ENCODE data around the gene ERAP2.

Gene ERAP2

GRCh38 chr5:96880444-96881164 lies 4.3 kb downstream of the ERAP2 start:
- no peak overlapping the region for H3K27ac ChIP-seq
- H3K36me3 ChIP-seq = no peaks in the 10 kb centered on the region
- no peaks in the 10 kb centered on the region for H3K9me3 ChIP-seq (ENCODE audit: severe bottlenecking)
- no peaks in the 10 kb centered on the region for H3K27me3 ChIP-seq (ENCODE audit: insufficient read depth, low read depth, severe bottlenecking)
- no peak overlapping the region for H3K4me3 ChIP-seq (ENCODE audit: low read depth, low read length)
- DNase-seq = no peak
- no peak for TF ChIP-seq CTCF (IDR thresholded peaks at IDR 0.05; ENCODE audit: low read depth, low read length)

GRCh38 chr5:96881511-96882115 lies 5.3 kb downstream of the ERAP2 start:
- no peak overlapping the region for H3K27ac ChIP-seq
- H3K4me3 ChIP-seq (ENCODE audit: low read depth, low read length) = no peak overlapping the region
- H3K36me3 ChIP-seq = no peaks in the 10 kb centered on the region
- DNase-seq = no peak
- H3K9me3 ChIP-seq (ENCODE audit: severe bottlenecking) = no peaks in the 10 kb centered on the region
- TF ChIP-seq CTCF (IDR thresholded peaks at IDR 0.05; ENCODE audit: low read depth, low read length) = no peak
- no peaks in the 10 kb centered on the region for H3K27me3 ChIP-seq (ENCODE audit: insufficient read depth, low read depth, severe bottlenecking)

DNA sequence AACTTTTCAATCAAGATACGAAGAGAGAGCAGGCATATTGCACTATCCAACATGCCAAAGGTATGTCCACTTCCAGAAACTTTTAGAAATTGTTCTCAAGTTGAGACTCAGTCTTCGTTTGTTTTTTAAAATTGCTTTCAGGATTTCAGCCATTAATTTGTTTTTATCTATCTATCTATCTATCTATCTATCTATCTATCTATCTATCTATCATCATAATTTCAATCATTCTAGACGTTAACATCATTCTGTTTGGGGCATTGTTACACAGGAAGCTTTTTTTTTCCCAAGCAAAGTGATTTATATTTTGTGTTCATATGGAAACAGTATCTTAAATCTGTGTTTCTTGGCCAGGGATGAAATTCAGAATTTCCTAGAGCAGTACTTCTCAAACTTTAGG lies 7.6 kb downstream of the ERAP2 start:
- no peak overlapping the region for H3K4me3 ChIP-seq (ENCODE audit: low read depth, low read length)
- H3K9me3 ChIP-seq (ENCODE audit: severe bottlenecking) = no peaks in the 10 kb centered on the region

DNA sequence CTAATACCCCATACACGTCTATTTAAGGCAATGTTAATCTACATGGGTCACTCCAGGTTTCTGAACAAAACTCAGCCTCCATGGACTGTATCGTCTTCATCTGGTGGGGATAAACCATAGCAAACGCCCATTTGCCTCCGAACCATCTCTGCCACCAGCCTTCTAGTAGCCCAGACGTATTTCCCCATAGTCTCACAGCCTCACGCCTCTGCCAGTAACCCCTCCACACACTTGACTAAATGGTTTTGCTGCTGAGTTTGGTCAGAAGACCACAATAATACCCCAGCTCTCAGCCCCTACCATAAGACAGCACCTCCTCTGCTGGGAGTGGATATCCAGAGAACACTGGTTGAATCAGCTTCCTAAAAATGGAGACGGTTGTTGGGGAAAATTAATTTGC lies 8.7 kb downstream of the ERAP2 start:
- Histone ChIP-seq H3K4me3 (ENCODE audit: low read depth, low read length) (no peak overlapping the region), H3K27me3 (ENCODE audit: insufficient read depth, low read depth, severe bottlenecking) (no peaks in the 10 kb centered on the region), H3K36me3 (no peaks in the 10 kb centered on the region), H3K27ac (no peak overlapping the region), H3K9me3 (ENCODE audit: severe bottlenecking) (no peaks in the 10 kb centered on the region)
- TF ChIP-seq CTCF (IDR thresholded peaks at IDR 0.05; ENCODE audit: low read depth, low read length) = no peak
- DNase-seq = no peak

More for the DNA sequence above, 7.6 kb downstream of the ERAP2 start:
- H3K36me3 ChIP-seq = no peaks in the 10 kb centered on the region
- no peak for DNase-seq
- no peak for TF ChIP-seq CTCF (IDR thresholded peaks at IDR 0.05; ENCODE audit: low read depth, low read length)
- H3K27ac ChIP-seq = no peak overlapping the region
- no peaks in the 10 kb centered on the region for H3K27me3 ChIP-seq (ENCODE audit: insufficient read depth, low read depth, severe bottlenecking)

DNA sequence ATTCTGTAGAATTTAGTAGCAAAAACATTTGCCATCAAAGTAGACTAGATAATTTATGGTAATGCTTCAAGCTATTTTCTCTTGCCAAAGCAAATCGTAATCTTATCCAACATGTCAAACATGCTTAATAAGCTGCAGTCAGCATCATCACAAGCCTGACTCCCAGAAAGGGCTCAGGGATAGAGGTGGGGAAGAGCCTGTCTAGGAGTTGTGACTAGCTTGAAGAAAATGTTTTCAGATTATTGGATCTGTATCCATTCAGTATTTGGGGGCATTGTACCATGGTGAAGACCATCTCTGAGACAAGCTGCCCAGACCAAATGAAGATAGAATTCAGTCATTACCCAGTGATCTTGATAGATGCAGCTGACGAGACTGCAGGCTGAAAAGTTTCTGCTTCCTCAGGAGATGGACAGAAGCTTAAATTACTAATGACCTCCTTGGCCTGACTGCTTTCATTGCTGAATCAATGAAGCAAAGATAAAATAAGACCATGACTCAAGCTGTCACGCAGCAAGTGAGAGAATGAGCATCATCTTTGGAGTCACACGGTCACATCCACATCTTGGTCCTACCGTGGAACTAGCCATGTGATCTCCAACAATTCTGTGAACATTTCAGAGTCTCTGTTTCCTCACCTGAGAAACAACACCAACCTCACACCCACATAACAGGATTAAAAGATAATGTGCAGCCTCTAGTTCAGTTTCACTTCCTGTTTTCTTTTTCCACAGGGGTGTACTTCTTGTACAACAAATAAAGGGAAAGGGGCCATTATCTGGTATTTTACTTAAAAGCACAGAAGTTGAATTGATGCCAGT lies 9.4 kb downstream of the ERAP2 start:
- H3K27ac ChIP-seq = no peak overlapping the region
- H3K4me3 ChIP-seq (ENCODE audit: low read depth, low read length) = no peak overlapping the region
- DNase-seq = no peak

More for the DNA sequence above, 9.4 kb downstream of the ERAP2 start:
- no peaks in the 10 kb centered on the region for H3K36me3 ChIP-seq
- no peaks in the 10 kb centered on the region for H3K9me3 ChIP-seq (ENCODE audit: severe bottlenecking)
- no peaks in the 10 kb centered on the region for H3K27me3 ChIP-seq (ENCODE audit: insufficient read depth, low read depth, severe bottlenecking)
- TF ChIP-seq CTCF (IDR thresholded peaks at IDR 0.05; ENCODE audit: low read depth, low read length) = no peak
